Activated gamma-delta T cell treated with Interleukin-2 at 50 U/mL for 16 hours (primary cell): ENCODE data around the gene RNF223.

Experiments used
- DNase-seq: peaks from one replicate; pipeline ENCODE4 v3.0.0-alpha.2; 2020

Gene RNF223

DNA sequence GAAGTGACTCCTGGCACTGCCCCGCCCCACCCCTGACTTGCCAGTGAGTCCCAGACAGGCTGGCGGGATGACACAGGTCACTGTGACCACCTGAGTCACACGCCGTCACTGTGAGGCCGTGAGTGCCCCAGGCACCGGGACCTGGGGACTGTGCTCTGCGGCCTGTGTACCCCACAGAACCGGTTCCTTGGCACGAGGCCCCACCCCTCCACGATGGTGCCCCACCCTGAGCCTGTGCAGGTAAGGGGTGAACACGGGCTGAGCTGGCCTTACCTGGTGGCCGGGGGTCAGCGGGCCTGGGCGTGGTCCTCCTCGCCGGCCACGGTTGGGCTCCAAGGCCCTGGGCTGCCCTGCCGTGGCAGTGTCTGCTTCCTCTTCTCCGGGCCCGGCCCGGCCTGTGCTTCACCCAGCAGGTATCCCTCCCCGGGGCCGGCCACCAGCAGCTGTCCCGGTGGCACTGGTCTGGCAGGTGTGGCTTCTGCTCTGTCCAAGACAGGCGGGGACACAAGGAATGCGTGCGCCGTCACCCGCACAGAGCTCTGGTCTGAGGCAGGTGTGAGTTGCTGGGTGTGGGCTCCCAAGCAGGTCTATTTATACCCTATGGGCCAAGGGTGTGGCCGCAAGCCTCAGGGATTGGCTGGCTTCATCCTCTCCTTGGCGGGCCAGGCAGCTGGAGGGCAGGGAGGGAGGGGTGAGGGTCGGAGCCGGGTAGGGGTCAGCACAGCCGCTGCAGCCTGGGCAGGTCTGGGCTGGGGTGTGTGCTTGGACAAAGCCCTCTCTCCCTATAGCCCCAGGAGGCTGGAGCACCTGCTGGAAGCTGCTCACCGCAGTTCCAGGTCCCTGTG, at the start of gene RNF223:
Gene RNF223, minus strand, starts transcription at position 564 of the 845 bp plus-strand sequence. CDS start 1,740 bp downstream, outside the sequence.
- DNase-seq: no peak

DNA sequence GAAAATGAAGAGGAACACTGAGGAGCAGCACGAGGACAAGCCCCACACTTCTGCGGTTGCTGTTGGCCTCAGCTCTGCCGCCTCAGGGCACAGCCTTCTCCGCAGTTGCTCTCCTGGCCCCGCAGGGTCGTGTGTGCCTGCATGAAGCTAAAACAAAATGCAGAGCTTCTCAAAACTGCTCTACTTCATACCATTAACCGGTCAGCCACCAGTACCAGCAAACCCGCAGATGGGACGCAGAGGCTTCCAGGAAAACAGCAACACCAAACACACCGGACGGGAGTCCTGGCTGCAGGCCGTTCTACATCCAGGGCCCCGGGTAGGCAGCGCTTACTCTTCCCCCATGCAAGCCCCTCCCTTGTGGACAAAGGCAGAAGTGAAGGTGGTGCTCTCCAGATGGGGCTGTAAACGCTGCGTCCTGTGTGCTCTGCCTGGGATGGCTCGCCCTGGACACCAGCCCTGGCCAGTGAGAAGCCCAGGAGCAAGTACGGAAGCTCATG, 48.9 kb upstream of the RNF223 start:
- no peak for DNase-seq

DNA sequence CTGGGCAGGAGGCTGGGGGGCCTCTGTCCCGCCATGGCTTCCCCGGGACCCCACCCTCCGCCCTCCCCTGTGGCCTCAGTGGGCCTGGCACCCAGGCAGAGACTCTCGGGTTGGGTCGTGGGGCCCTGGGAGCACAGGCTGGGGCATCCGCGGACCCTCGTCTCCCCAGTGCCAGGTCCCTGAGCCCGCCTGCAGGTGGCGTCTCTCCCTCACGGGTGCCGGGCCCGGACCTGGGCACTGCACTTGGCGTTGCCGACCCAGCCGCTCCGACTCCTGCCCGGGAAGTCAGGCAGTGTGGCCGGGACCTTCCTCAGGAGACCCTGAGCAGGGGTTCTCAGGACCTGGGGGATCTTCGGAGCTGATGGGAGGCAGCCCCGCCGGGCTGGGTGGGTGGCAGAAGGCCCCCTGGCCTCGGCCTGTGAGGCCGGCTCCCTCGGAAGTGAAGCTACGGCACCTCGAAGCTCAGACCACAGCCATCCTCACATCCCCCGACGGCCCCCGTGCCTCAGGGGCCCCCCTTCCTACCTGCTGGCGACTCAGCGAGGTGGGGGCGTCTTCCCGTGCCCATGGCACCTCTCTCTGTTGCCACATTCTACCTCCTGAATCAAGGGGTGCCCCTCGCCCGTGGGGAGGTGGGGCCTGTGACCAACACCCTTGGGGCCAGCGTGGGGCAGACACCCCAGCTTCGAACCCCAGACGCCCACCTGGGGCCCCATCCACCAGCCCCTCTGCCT, 48.1 kb upstream of the RNF223 start:
- DNase-seq: peak; percentile 86

DNA sequence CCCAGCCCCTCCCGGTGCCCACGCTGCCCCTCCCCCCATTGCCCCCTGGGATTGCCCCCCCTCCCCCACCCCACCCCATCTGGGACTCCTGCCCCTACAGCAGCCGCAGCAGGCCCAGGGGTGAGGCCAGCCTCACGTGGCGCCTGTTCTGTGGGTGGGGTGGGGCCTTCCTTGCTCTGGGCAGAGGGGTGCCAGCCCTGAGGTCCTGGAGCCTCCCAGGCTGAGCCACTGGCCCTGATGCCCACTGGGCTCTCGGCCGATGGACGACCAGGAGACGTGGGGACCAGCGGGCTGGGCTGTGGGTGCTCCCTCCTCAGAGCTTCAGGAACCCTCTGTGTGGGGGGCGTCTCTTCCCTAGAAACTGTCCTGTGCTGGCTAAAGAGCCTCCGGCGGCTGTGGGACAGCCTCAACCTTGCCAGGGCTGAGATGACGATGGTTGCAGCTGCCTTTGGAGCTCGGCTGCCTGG, 47.5 kb upstream of the RNF223 start:
- DNase-seq: no peak

DNA sequence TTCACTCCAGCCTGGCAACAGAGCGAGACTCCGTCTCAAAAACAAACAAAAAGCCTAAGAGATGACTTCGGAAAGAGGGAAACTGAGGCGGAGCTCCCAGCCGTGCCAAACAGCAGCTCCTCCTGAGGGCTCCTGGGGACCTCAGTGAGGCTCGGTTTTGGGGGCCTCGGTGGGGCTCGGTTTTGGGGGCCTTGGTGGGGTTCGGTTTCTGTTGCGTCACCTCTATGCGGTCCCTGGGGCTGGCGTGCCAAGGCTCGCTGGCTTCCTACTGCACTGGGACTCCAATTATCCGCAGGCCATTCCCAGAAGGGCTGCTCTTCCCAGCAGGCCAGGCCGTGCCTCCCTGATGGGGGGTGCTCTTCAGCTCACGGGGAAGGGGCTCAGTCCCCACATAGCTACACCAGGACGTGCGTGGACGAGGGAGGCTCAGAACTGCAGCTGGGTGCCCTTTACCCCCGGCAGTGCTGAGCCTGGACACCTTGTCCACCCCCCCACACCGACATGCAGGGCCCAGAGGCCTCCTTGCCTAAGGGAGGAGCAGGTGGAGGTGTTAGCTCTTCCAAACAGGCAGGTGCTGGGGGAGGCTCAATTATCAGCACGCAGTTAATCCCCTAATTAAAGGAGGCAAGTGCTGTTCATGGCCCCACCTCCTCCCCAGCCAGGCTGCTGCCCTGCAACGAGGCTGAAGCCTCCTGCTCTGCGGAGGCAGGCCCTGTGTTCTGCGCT, 46.9 kb upstream of the RNF223 start:
- no peak for DNase-seq

DNA sequence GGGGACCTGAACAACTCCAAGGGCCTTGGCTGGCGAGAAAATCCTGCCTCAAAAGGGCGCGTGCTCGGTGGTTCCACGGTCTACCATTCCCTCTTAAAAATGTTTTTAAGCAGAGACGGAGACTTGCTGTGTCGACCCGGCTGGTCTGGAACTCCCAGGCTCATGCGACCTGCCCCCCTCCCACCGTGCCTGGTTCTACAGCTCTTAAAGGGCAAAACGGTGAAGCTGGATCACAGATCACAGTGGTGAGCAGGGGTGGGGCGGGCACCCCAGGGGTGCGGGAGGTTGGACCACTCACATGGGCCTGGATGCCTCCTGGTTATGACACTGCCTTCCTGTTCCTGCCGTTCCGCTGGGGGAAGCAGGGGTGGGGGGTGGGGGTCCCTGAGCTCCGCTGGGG, 46.0 kb upstream of the RNF223 start:
- DNase-seq: no peak

DNA sequence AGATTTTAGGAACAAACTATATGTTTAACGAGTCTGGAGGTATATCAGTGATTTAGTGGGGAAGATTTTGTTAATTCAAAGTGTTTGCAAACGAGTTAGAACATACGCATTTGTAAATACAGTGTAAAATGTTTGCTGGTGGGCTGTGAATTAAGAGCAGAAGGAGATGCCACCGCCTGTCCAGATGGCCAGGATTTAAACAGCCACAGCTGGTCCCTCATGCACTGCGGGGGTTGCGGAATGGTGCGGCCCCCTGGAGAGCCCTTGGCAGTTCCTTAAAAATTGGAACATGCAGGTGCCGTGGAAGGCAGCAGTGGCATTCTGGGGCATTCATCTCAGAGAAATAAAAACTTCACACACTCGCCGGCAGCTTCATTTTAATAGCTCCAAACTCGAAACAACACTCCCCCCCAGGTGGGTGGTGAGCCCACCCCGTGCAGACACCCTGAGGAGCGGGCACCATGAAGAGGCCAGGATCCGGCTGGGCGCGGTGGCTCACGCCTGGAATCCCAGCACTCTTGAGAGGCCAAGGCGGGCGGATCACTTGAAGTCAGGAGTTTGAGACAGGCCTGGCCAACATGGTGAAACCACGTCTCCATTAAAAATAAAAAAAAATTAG, 45.3 kb upstream of the RNF223 start:
- no peak for DNase-seq

DNA sequence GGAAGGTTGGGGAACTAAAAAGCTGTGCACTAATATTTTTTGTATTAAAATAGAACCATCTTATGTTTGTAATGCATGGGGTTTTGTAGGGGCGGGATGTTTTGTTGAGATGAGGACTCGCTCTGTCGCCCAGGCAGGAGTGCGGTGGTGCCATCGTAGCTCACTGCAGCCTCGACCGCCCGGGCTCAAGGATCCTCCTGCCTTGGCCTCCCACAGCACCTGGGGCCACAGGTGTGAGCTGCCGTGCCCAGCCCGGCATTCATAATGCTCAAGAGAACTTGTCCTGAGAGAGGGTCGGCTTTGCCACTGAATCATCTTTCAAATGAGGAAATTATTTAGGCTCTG, 44.7 kb upstream of the RNF223 start:
- no peak for DNase-seq

DNA sequence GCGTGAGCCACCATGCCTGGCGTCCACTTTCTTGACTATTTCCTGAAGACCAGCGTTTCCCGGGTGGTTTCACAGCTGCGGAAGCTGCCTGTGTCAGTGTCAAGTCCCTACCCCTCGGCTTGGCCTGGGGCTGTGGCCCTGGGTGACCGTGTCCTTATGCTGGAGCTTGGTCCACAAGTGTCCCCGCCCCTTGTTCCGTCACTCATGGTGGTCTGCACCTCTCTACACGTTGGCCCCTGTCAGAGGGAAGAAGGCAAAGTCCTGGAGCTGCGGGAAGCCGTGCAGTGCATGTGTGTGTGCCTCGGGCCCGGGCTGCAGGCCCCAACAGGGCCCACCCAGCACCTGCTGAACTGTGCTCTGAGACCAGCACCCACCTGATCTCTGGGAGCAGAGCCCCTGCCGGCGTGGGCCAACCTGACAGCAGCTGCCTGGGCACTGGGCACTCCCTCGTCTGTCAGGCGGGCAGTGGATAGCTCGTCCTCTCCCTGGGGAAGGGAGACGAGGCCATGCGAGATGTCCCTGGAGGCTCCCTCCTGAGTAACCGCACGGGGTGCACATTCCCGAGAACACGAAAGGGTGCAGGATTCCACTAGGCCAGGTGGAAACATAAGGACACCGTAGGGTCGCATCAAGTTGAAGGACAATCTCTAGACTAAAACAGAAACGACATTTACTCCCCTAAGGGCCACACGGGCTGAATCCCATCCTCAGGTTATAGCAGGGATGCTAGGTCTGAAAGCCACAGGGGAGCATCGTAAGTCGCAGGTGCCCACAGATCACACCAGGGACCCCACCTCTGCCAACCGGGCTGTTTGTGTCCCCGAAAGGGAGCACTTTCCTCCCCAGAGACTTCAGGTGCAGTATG, 44.1 kb upstream of the RNF223 start:
- DNase-seq: no peak

DNA sequence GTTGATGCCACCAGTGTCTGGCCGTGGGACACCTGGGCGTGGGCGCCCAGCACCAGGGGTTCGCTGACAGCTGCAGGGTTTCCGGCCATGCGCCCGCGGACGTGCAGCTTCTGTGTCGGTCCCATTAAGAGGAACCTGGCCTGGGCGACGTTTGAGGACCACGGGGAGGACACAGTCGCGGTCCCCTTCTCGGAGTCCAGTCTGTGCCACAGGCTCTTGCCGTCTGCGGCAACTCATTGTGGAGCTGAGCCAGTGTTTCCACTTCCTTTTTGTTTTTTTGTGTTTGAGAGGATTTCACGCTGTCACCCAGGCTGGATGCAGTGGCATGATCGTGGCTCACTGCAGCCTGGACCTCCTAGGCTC, 43.3 kb upstream of the RNF223 start:
- DNase-seq: no peak

DNA sequence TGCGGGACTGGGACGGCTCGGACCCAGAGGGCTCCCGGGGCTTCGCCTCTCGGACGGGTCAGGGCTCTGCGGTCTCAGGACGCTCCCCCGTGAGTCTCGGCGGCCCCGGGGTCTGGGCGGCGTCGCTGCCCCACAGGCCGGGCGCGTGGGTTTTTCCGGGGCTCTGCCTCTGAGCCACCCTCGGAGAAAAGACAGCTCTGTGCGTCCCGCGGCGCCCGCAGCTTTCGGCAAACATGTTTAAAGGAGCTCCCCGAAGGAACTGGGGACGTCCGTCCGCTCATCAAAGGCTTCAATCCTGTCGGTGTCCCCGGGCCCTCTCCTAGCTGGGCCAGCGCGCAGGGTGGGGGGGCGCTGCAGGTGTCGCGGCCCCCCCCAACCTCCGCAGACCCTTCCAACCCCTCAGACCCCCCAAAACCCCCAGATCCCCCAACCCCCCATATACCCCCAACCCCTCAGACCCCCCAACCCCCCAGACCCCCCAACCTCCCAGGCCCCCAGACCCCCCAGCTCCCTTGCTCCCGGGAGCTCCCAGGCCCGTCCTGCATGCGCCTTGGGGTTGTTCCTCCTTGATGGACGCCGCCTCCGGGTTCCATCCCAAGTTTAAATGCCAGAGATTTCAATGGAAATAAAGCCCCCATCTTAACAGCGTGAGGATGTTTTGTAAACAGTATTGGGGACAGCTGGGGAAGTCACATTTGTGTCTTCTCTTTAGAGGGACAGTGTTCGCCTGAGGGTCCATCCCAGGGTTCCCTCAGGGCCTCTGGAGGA, 42.8 kb upstream of the RNF223 start:
- DNase-seq: peak; percentile 33

DNA sequence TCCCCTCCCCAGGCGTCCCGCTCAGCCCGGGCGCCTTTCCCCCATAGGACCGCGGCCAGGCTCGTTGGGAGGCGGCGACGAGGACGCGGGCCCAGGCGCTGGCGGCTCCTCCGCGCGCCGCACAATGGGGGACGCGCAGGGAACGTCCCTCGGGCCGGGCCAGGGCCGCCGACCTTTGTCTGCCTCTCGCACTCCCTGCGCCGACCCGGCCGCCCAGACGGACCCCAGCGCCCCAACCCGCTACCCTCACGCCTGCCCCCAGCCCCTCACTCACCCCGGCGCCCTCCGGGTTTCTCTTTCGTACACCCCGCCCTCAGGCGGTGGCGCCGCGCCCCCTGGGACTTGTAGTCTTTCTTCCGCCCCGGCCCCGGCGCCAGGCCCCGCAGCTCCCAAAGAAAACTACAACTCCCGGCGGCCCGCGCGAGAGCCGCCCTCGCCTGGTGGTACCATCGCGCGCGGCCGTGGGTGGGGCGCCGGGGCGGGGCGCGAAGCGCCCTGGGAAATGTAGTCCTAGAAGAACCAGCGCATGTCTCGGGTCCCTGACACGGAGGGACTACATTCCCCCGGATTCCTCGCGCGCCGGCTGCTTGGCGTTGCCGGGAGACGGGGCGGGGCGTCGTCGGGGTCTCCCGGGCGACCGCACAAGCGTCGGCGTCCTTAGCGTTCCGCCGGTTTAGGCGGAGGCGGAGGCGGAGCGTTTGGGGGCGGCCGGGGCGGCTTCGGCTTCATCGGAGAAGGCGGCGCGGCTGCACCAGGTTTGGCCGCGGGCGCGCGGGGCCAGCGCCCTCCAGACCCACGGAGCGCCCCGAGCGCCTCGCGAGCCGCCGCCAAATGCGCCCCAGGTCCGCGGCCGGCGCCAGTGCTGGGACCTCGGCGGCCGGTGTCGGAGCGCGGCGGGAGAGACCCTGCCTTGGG, 41.9 kb upstream of the RNF223 start, which contains the start of gene C1orf159:
Gene C1orf159, minus strand, starts transcription at position 304 of the 915 bp plus-strand sequence. CDS start 24,546 bp downstream, outside the sequence.
- DNase-seq: peak; percentile 99

DNA sequence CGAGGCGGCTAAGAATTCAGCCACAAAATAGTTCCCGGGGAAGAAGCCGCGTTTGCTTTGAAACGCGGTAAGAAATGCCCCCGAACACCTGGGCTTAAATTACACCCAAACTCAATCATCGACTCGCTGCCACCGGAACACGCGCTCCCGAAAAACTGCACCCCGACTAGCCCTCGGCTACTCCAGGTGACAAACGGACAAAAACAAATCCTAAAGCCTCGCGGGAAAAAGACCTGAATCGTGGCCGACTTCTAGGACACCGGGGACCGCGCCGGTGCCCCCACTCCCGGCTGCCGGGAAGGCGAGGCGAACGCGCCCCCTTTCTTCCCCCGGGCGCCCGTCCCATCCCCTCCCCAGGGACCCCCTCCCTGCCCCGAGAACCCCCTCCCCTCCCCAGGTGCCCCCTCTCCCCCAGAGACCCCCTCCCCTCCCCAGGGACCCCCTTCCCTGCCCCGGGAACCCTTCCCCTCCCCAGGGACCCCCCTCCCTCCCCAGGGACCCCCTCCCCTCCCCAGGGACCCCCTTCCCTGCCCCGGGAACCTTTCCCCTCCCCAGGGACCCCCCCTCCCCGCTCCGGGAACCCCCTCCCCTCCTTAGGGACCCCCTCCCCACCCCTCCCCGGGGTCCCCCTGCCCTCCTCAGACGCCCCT, 41.2 kb upstream of the RNF223 start:
- DNase-seq: no peak

DNA sequence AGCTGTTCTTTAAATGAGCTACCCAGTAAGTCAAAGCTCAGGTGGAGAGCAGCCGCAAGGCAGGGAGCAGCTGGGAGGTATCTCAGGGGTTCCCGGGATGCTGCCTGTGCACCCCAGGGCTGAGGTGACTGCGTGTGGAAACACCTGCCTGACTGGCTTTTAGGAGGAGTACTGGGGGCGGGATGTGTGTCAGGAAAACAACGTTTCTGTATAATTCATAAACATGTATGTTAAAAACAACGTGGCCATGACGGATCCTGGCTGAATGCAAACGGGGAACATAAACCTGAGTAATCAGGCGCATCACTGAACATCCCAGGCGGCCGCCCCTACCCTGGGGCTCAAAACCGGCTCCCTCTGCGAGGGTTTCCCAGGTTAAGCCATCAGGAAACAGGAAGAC, 40.3 kb upstream of the RNF223 start:
- DNase-seq: no peak

DNA sequence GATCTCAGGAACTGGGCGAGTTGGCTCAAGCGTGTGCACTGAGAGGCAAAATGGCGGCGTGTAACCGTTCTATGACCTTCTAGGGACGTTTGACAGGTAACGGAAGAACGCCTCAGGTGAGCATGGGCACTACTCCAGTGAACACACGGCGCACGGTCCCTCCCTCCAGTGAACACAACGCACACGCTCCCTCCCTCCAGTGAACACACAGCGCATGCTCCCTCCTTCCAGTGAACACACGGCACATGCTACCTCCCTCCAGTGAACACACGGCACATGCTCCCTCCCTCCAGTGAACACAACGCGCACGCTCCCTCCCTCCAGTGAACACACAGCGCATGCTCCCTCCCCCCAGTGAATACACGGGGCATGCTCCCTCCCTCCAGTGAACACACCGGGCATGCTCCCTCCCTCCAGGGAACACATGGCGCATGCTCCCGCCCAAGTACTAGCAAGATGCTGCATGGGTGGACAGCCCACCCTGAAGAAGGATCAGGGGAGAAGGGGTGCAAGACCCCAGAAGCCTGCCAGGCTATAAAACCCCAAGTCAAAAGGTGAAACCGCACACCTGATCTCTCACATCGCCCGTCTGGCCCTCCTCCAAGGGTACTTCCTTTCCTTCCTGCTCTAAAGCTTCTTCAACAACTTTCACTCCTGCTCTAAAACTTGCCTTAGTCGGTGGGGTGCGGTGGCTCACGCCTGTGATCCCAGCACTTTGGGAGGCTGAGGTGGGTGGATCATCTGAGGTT, 38.3 kb upstream of the RNF223 start:
- no peak for DNase-seq

DNA sequence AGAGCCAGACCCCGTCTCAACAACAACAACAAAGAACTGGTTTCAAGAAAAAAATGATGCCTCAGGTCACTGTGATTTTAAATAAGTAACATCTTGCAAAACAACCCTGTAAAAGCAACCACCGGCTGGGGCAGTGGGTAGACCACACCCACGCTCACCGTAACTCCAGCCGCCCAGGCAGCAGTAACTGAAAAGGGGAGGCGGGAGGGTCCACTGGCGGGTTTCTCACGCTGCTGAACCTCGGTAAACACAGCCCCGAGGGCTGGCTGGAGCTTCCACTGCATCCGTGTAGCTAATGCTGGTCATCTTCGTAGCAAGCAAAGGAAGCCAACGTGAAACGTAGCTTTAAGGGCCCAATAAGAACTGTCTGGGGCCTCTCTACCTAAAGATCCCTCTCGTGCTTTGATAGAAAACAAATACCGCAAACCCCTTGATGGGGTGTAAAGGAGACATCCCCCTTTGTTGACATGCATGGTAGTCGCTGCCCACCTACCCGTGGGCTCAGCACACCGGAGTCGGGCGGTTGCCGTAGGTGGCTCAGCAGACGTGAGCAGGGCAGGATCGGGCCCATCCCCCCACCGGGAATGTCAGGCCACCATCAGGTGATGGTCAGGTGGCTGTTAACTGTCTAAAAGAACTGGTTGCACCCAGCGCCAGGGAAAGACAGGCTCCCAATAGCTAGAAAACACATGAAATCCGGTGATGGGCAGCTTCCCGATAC, 37.6 kb upstream of the RNF223 start:
- no peak for DNase-seq

DNA sequence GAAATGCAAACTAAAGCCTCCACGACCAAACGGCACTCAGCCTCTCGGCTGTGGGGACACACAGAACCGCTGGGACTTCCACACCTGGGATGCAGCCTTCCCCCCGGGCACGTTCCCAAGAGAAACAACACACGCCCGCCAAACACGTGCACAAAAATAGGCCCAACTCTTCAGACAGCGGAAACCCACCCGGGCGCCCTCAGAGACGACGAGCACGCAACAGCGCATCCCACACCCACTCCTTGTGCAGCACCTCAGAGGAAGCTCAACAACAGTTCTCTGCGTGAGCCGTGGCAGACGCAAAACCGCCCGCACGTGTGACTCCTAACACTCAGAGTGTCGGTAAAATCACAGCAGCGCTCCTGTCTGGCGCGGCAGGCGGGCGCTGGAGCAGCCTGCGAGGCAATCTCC, 36.5 kb upstream of the RNF223 start:
- DNase-seq: no peak

DNA sequence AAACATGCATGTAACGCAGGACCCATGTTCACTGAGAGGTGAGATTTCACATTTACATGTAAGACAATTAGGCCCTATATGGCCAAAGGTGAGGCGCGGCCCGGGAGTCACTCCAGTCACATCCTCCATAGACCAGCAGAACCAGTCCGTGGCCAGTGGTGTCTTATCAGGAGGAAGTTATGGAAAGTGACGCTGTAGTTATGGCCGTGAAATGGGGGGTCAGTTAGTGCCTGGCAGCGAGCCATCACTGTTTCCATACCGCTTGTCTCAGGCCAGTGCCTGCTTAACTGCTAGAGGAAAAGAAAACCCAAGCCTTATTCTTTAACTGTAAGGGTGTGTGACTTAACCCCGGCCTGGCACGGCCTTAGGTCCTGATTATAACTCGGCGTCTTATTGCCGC, 35.6 kb upstream of the RNF223 start:
- DNase-seq: no peak
